OCI-LY3 (cell line): ENCODE measurements around the gene CSRNP3.

Source experiments
- H2AFZ ChIP-seq: fragments of 200-600, 300-600 bp; shearing (Covaris generic); 2 replicates; pipeline ENCODE4 v1.6.0; 2014; ENCODE audit warnings: antibody characterized with exemption, low read depth, low read length
- H3K27ac ChIP-seq: fragments of 200-600, 300-600 bp; sonication (generic); 2 replicates; pipeline ENCODE4 v1.5.1; 2014; ENCODE audit warnings: mild to moderate bottlenecking, low read length, moderate library complexity, mixed read lengths
- H3K27me3 ChIP-seq: fragments of 200-600, 300-600 bp; sonication (generic); 2 replicates; pipeline ENCODE4 v1.6.1; 2014; ENCODE audit warnings: low read depth, low read length, mixed read lengths
- H3K36me3 ChIP-seq: fragments of 200-600, 300-600 bp; sonication (generic); replicated peaks from 2 replicates; pipeline ENCODE3; 2014; ENCODE audit warnings: low read depth, low read length, mixed read lengths
- H3K4me1 ChIP-seq: fragments of 300-600, 200-600 bp; sonication (generic); 2 replicates; pipeline ENCODE4 v1.6.1; 2014; ENCODE audit warnings: low read length, mixed read lengths
- H3K4me2 ChIP-seq: fragments of 200-600, 300-600 bp; sonication (generic); 2 replicates; pipeline ENCODE4 v1.6.1; 2014; ENCODE audit warnings: low read length, mixed read lengths
- H3K4me3 ChIP-seq: fragments of 300-600, 200-600 bp; sonication (generic); 2 replicates; pipeline ENCODE4 v1.5.1; 2014; ENCODE audit warnings: antibody characterized with exemption, mild to moderate bottlenecking, low read length, moderate library complexity
- H3K79me2 ChIP-seq: fragments of 300-600, 200-600 bp; shearing (Covaris generic); 2 replicates; pipeline ENCODE4 v1.6.1; 2014; ENCODE audit warnings: mild to moderate bottlenecking, low read length, mixed read lengths
- H3K9ac ChIP-seq: fragments of 300-600, 200-600 bp; shearing (Covaris generic); 2 replicates; pipeline ENCODE4 v1.6.0; 2014; ENCODE audit warnings: mild to moderate bottlenecking, low read length, moderate library complexity
- H3K9me3 ChIP-seq: fragments of 200-600, 300-600 bp; shearing (Covaris generic); 2 replicates; pipeline ENCODE4 v1.6.1; 2014; ENCODE audit warnings: low read length, mixed read lengths; ENCODE audit not compliant: insufficient read depth
- H4K20me1 ChIP-seq: fragments of 200-600, 300-600 bp; sonication (generic); 2 replicates; pipeline ENCODE4 v1.6.1; 2016; ENCODE audit warnings: low read length, mixed read lengths; ENCODE audit not compliant: insufficient read depth
- EZH2phosphoT487 ChIP-seq: fragments of 200-600 bp; shearing (Covaris generic); IDR thresholded peaks from 2 replicates; pipeline ENCODE4 v1.6.1; 2018; ENCODE audit warnings: antibody characterized with exemption, mixed run types, low read depth
- TF ChIP-seq, protein P1 (sequence below): fragments of 200-600, 300-600 bp; sonication (generic); IDR thresholded peaks from 2 replicates; pipeline ENCODE4 v1.5.1; 2014; ENCODE audit warnings: antibody characterized with exemption, low read length, low read depth

CSRNP3 gene

DNA sequence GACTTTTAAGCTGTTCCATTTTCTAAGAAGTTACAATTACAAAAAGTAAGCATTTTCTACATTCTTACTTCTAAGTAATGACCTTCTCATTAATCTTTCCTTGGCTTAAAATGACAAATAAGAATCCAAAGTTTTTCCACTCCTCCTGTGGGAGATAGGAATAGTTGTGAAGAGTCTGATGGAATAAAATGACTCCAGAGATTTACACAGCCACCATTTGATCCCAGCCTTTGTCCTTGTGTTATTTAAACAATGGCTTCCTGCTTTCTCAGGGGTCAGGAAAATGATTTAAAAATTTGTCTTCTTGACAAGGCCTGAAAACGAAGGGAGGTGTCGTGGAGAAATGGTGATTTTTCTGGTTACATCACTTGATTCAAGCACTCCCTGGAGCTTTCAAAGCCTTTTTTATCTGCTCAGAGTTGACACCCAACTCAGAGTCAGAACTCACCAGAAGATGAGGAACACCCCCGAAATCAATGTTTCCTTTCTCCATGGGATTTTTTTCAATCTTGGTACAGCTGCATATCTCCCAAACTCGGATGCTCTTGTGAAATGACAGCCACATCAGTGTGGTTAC is 218.0 kb downstream of the CSRNP3 start:
- no peak for TF ChIP-seq EZH2phosphoT487
- TF ChIP-seq, protein P1, sequence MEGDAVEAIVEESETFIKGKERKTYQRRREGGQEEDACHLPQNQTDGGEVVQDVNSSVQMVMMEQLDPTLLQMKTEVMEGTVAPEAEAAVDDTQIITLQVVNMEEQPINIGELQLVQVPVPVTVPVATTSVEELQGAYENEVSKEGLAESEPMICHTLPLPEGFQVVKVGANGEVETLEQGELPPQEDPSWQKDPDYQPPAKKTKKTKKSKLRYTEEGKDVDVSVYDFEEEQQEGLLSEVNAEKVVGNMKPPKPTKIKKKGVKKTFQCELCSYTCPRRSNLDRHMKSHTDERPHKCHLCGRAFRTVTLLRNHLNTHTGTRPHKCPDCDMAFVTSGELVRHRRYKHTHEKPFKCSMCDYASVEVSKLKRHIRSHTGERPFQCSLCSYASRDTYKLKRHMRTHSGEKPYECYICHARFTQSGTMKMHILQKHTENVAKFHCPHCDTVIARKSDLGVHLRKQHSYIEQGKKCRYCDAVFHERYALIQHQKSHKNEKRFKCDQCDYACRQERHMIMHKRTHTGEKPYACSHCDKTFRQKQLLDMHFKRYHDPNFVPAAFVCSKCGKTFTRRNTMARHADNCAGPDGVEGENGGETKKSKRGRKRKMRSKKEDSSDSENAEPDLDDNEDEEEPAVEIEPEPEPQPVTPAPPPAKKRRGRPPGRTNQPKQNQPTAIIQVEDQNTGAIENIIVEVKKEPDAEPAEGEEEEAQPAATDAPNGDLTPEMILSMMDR, result no peak
- no peak overlapping the region for H3K4me2 ChIP-seq
- no peak overlapping the region for H3K9ac ChIP-seq
- H3K4me1 ChIP-seq, result no peaks in the 10 kb centered on the region
- H3K4me3 ChIP-seq, result no peak overlapping the region
- no peaks in the 10 kb centered on the region for H3K36me3 ChIP-seq
- no peaks in the 10 kb centered on the region for H4K20me1 ChIP-seq
- H3K9me3 ChIP-seq, result no peaks in the 10 kb centered on the region
- H3K79me2 ChIP-seq, result no peaks in the 10 kb centered on the region
- no peak overlapping the region for H3K27ac ChIP-seq
- H2AFZ ChIP-seq, result no peak overlapping the region
- 0 out of 2 replicates have a peak, but pooled peaks cover 6% of the 10 kb centered on the region for H3K27me3 ChIP-seq

DNA sequence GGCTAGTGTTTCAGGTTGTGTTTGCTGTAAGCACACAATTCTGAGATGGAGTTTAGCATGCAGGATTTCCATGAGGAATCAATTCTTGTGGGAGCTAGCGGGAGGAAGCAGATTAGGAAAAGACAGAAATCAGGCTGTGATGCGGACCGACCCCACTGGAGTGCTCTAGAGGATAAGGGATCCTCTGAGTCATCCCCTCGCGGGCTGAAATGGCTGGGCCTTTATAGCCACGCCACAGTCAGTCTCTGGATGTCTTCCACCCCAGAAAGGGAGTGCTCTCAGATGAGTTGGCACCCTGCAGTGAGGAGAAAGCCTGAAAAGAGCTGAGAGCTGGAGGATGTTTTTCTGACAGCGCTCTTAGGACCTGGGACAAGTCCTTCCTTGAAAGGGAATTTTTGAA is 222.1 kb downstream of the CSRNP3 start:
- Histone ChIP-seq H3K27me3 (0 out of 2 replicates have a peak, but pooled peaks cover 6% of the 10 kb centered on the region), H2AFZ (no peak overlapping the region), H3K36me3 (no peaks in the 10 kb centered on the region), H3K9me3 (no peaks in the 10 kb centered on the region), H3K79me2 (no peaks in the 10 kb centered on the region), H3K4me2 (no peak overlapping the region), H3K4me1 (no peaks in the 10 kb centered on the region), H3K4me3 (no peak overlapping the region), H3K27ac (no peak overlapping the region), H3K9ac (no peak overlapping the region), H4K20me1 (no peaks in the 10 kb centered on the region)
- TF ChIP-seq, protein P1, result no peak
- TF ChIP-seq EZH2phosphoT487, result no peak

DNA sequence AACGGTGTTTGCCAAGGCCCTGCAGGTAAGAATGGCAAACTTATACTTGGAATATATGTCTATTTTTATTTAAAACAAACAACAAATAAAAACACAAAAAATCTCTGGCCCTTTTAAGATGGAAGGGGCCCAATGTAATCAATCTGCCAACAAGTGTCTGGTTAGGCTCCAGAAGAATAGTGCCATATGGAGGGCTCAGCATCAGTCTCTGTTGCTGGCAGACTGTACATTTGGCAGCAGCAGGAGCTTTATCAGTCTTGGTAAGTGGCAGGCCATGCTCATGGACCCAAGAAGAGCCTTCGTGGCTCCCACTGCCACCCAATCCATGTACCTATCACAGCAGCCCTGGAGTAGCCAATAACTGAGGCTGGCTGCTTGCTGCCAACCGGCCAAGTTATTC is 223.4 kb downstream of the CSRNP3 start:
- H3K9ac ChIP-seq, result no peak overlapping the region
- no peak overlapping the region for H3K27ac ChIP-seq
- H3K36me3 ChIP-seq, result no peaks in the 10 kb centered on the region
- 0 out of 2 replicates have a peak, but pooled peaks cover 6% of the 10 kb centered on the region for H3K27me3 ChIP-seq
- no peak overlapping the region for H2AFZ ChIP-seq
- H3K4me3 ChIP-seq, result no peak overlapping the region
- H3K9me3 ChIP-seq, result no peaks in the 10 kb centered on the region
- no peak overlapping the region for H3K4me2 ChIP-seq
- H3K79me2 ChIP-seq, result no peaks in the 10 kb centered on the region
- H3K4me1 ChIP-seq, result no peaks in the 10 kb centered on the region
- TF ChIP-seq, protein P1, result no peak
- TF ChIP-seq EZH2phosphoT487, result no peak
- no peaks in the 10 kb centered on the region for H4K20me1 ChIP-seq

DNA sequence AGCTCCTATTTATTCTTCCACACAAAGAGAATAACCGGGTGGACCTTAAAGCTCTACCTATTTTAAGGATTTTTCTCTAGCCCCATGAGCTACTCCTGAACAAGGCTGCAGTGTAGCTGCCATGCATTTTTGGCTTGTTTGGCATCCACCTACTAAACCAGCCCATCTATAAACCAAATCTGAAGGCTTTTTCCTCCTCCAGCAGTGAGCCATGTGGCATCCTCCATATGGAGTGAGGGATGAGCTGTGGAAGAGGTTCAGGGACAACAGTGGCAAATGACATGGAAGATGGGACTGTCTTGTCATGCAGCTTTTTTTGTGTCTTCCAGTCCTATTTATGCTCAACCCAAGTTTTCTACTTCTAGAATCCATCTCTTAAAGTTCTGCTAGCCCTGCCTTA is 224.3 kb downstream of the CSRNP3 start:
- H3K4me1 ChIP-seq, result no peaks in the 10 kb centered on the region
- H3K36me3 ChIP-seq, result no peaks in the 10 kb centered on the region
- no peaks in the 10 kb centered on the region for H3K79me2 ChIP-seq
- H3K27me3 ChIP-seq, result 0 out of 2 replicates have a peak, but pooled peaks cover 6% of the 10 kb centered on the region
- no peaks in the 10 kb centered on the region for H3K9me3 ChIP-seq
- no peak overlapping the region for H3K4me3 ChIP-seq
- no peak for TF ChIP-seq EZH2phosphoT487
- TF ChIP-seq, protein P1, result no peak
- no peak overlapping the region for H2AFZ ChIP-seq
- H4K20me1 ChIP-seq, result no peaks in the 10 kb centered on the region
- no peak overlapping the region for H3K4me2 ChIP-seq
- no peak overlapping the region for H3K27ac ChIP-seq
- H3K9ac ChIP-seq, result no peak overlapping the region
